Activated naive CD4-positive, alpha-beta T cell treated with anti-CD3 and anti-CD28 coated beads, Interleukin-2, amount 50 U/mL, for 72 hours (primary cell): ENCODE data around the gene PCA3. TPM values are rescaled to one million over a fixed set of nuclear protein-coding genes. Genes with fewer than 3 reads are reported as not detected.

Source experiments
- ATAC-seq, 2 donors: fragments of 150-1000 bp; cut with Tn5 transposase; 2 replicates each; pipeline ENCODE4 v1.10.0; 2021; ENCODE audit warnings: mild to moderate bottlenecking in 2 of 2, moderate library complexity in 2 of 2
- DNase-seq, 2 donors: peaks; one replicate each; pipeline ENCODE4 v3.0.0; 2021 to 2022; ENCODE audit warnings: low spot score in 2 of 2
- H3K27ac Mint-ChIP-seq, 2 donors: one replicate each; pipeline ENCODE4 v1.8.0; 2022; ENCODE audit warnings: mild to moderate bottlenecking in 2 of 2, mixed read lengths in 2 of 2
- H3K36me3 Mint-ChIP-seq, 2 donors: one replicate each; pipeline ENCODE4 v1.8.0; 2022; ENCODE audit warnings: mixed read lengths in 2 of 2
- H3K9me3 Mint-ChIP-seq, 2 donors: one replicate each; pipeline ENCODE4 v1.8.0; 2022; ENCODE audit warnings: mixed read lengths in 2 of 2
- total RNA-seq, 2 donors: library from RNA; stranded (reverse); gene quantifications; one replicate each; pipeline ENCODE4 v1.2.3, GENCODE V29; 2022

The PCA3 gene
- not detected for total RNA-seq

- H3K9me3 Mint-ChIP-seq = no peaks in the 10 kb centered on the region
Measured at GRCh38 chr9:76764138-76764537, at the start of gene PCA3. PCA3 (plus strand) TSS chr9:76764438.

GRCh38 chr9:76716085-76716672, 48.1 kb upstream of the PCA3 start:
- no peak for ATAC-seq
- no peaks in the 10 kb centered on the region for H3K36me3 Mint-ChIP-seq

More at GRCh38 chr9:76764138-76764537, at the start of gene PCA3:
- no peaks in the 10 kb centered on the region for H3K36me3 Mint-ChIP-seq
- no peak for ATAC-seq
- no peak within 1 kb of the TSS for H3K27ac Mint-ChIP-seq
- no peak for DNase-seq

GRCh38 chr9:76717176-76717575, 47.1 kb upstream of the PCA3 start:
- DNase-seq (no peak), ATAC-seq (no peak)
- Mint-ChIP-seq H3K27ac (no peak overlapping the region), H3K36me3 (no peaks in the 10 kb centered on the region), H3K9me3 (no peaks in the 10 kb centered on the region)

More at GRCh38 chr9:76716085-76716672, 48.1 kb upstream of the PCA3 start:
- no peak overlapping the region for H3K27ac Mint-ChIP-seq
- DNase-seq = no peak
- no peaks in the 10 kb centered on the region for H3K9me3 Mint-ChIP-seq

- no peak for ATAC-seq
- Mint-ChIP-seq H3K36me3 (no peaks in the 10 kb centered on the region), H3K27ac (no peak overlapping the region)
Measured at GRCh38 chr9:76717613-76718012, 46.6 kb upstream of the PCA3 start.

GRCh38 chr9:76718166-76718565, 46.1 kb upstream of the PCA3 start:
- DNase-seq (no peak), ATAC-seq (no peak)
- Mint-ChIP-seq H3K9me3 (no peaks in the 10 kb centered on the region), H3K36me3 (no peaks in the 10 kb centered on the region), H3K27ac (no peak overlapping the region)

More at GRCh38 chr9:76717613-76718012, 46.6 kb upstream of the PCA3 start:
- H3K9me3 Mint-ChIP-seq = no peaks in the 10 kb centered on the region
- DNase-seq = no peak

GRCh38 chr9:76720245-76720644, 44.0 kb upstream of the PCA3 start:
- Mint-ChIP-seq H3K27ac (no peak overlapping the region), H3K9me3 (no peaks in the 10 kb centered on the region), H3K36me3 (no peaks in the 10 kb centered on the region)
- DNase-seq = no peak
- peak in 1 of 2 donors; percentile 37 for ATAC-seq

GRCh38 chr9:76725011-76725546, 39.2 kb upstream of the PCA3 start:
- DNase-seq = no peak
- ATAC-seq = no peak
- Mint-ChIP-seq H3K9me3 (no peaks in the 10 kb centered on the region), H3K27ac (no peak overlapping the region), H3K36me3 (no peaks in the 10 kb centered on the region)

- Mint-ChIP-seq H3K9me3 (no peaks in the 10 kb centered on the region), H3K27ac (no peak overlapping the region), H3K36me3 (no peaks in the 10 kb centered on the region)
- DNase-seq = no peak
- ATAC-seq = no peak
Measured at GRCh38 chr9:76725885-76726284, 38.4 kb upstream of the PCA3 start.

GRCh38 chr9:76729116-76729515, 35.1 kb upstream of the PCA3 start:
- DNase-seq (no peak), ATAC-seq (no peak)
- Mint-ChIP-seq H3K27ac (no peak overlapping the region), H3K9me3 (no peaks in the 10 kb centered on the region), H3K36me3 (no peaks in the 10 kb centered on the region)

GRCh38 chr9:76729980-76730737, 34.1 kb upstream of the PCA3 start:
- DNase-seq (no peak), ATAC-seq (no peak)
- Mint-ChIP-seq H3K27ac (no peak overlapping the region), H3K36me3 (no peaks in the 10 kb centered on the region), H3K9me3 (no peaks in the 10 kb centered on the region)

GRCh38 chr9:76730801-76731200, 33.4 kb upstream of the PCA3 start:
- H3K36me3 Mint-ChIP-seq = no peaks in the 10 kb centered on the region
- H3K9me3 Mint-ChIP-seq = no peaks in the 10 kb centered on the region
- no peak for DNase-seq
- no peak for ATAC-seq
- no peak overlapping the region for H3K27ac Mint-ChIP-seq

- no peak for DNase-seq
- no peak for ATAC-seq
- no peaks in the 10 kb centered on the region for H3K36me3 Mint-ChIP-seq
- no peaks in the 10 kb centered on the region for H3K9me3 Mint-ChIP-seq
- H3K27ac Mint-ChIP-seq = no peak overlapping the region
Measured at GRCh38 chr9:76732341-76732958, 31.8 kb upstream of the PCA3 start.

GRCh38 chr9:76733096-76733495, 31.1 kb upstream of the PCA3 start:
- DNase-seq (no peak), ATAC-seq (no peak)
- Mint-ChIP-seq H3K9me3 (no peaks in the 10 kb centered on the region), H3K27ac (no peak overlapping the region), H3K36me3 (no peaks in the 10 kb centered on the region)

- H3K36me3 Mint-ChIP-seq = no peaks in the 10 kb centered on the region
- no peaks in the 10 kb centered on the region for H3K9me3 Mint-ChIP-seq
- ATAC-seq = no peak
- no peak overlapping the region for H3K27ac Mint-ChIP-seq
- no peak for DNase-seq
Measured at GRCh38 chr9:76734716-76735115, 29.5 kb upstream of the PCA3 start.

GRCh38 chr9:76737154-76737902, 26.9 kb upstream of the PCA3 start:
- no peak overlapping the region for H3K27ac Mint-ChIP-seq
- peaks cover 0 to 2% of the 10 kb centered on the region in 2 donors for H3K9me3 Mint-ChIP-seq
- DNase-seq (no peak), ATAC-seq (no peak)
- peaks cover 0 to 2% of the 10 kb centered on the region in 2 donors for H3K36me3 Mint-ChIP-seq

- no peak for ATAC-seq
- DNase-seq = no peak
- Mint-ChIP-seq H3K27ac (no peak overlapping the region), H3K9me3 (peaks cover 4 to 10% of the 10 kb centered on the region in 2 donors), H3K36me3 (peaks cover 0 to 11% of the 10 kb centered on the region in 2 donors)
Measured at GRCh38 chr9:76738402-76738801, 25.8 kb upstream of the PCA3 start.

- Mint-ChIP-seq H3K36me3 (peaks cover 6 to 17% of the 10 kb centered on the region in 2 donors), H3K27ac (no peak overlapping the region), H3K9me3 (peaks cover 9 to 16% of the 10 kb centered on the region in 2 donors)
- ATAC-seq (no peak), DNase-seq (no peak)
Measured at GRCh38 chr9:76741524-76741923, 22.7 kb upstream of the PCA3 start.
